Thyroid gland (tissue), 4 donors: ENCODE results near the gene RPN2.

Source experiments
- POLR2A ChIP-seq, 2 donors: fragments of 450-650 bp; IDR thresholded peaks; one replicate each; pipeline ENCODE4 v1.6.1; 2017; ENCODE audit warnings: antibody characterized with exemption in 2 of 2, mild to moderate bottlenecking in 2 of 2, moderate library complexity in 1 of 2
- TF ChIP-seq, protein P1 (sequence below), 6 experiments: fragments of 200-600 bp in 3 of 6; fragments of 450-650 bp in 3 of 6; sonication (generic) in 3 of 6; IDR thresholded peaks; one replicate each; pipeline ENCODE4 v1.5.1; 2016 to 2019; ENCODE audit warnings: antibody characterized with exemption in 6 of 6, mild to moderate bottlenecking in 2 of 6, inconsistent platforms in 1 of 6, moderate library complexity in 1 of 6

DNA sequence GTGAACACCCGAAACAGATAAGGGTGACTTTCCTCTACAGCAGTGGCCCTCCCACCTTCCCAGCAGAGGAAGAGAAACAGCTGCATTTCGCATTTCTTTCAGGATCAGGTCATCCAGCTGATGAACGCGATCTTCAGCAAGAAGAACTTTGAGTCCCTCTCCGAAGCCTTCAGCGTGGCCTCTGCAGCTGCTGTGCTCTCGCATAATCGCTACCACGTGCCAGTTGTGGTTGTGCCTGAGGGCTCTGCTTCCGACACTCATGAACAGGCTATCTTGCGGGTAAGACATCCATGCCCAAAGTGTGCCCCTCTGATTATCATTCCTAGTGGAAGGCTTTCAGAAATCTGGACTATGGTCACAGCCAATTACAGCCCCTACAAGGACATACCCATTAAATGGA, 28.0 kb downstream of the RPN2 start:
- TF ChIP-seq, protein P1, sequence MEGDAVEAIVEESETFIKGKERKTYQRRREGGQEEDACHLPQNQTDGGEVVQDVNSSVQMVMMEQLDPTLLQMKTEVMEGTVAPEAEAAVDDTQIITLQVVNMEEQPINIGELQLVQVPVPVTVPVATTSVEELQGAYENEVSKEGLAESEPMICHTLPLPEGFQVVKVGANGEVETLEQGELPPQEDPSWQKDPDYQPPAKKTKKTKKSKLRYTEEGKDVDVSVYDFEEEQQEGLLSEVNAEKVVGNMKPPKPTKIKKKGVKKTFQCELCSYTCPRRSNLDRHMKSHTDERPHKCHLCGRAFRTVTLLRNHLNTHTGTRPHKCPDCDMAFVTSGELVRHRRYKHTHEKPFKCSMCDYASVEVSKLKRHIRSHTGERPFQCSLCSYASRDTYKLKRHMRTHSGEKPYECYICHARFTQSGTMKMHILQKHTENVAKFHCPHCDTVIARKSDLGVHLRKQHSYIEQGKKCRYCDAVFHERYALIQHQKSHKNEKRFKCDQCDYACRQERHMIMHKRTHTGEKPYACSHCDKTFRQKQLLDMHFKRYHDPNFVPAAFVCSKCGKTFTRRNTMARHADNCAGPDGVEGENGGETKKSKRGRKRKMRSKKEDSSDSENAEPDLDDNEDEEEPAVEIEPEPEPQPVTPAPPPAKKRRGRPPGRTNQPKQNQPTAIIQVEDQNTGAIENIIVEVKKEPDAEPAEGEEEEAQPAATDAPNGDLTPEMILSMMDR (IDR thresholded peaks at IDR 0.05) = no peak
- no peak for TF ChIP-seq POLR2A (IDR thresholded peaks at IDR 0.05)
